Measurements from ENCODE around the gene CS.
"Not testable (repeated sequence)": the region's sequence is repeated elsewhere in the genome, so short reads cannot be mapped to it uniquely, and the experiment has no call there.

GRCh38 chr12:56347255-56347654, 47.1 kb upstream of the CS start:
- TF ChIP-seq EP300, POLR2A, CTCF, POLR2AphosphoS5 (IDR thresholded peaks at IDR 0.05): not testable (repeated sequence)
